HG03558 (cell line): ENCODE data around the gene GALNTL6.
"Not testable (repeated sequence)": the region's sequence is repeated elsewhere in the genome, so short reads cannot be mapped to it uniquely, and the experiment has no call there.

ENCODE experiments used
- ATAC-seq: cut with Tn5 transposase; IDR thresholded peaks from one replicate; pipeline ENCODE4 v1.9.1; 2021; ENCODE audit warnings: moderate number of reproducible peaks; ENCODE audit not compliant: unreplicated experiment; ENCODE audit errors: extremely low read depth

GALNTL6 gene

GRCh38 chr4:172356016-172356415 lies 542.8 kb downstream of the GALNTL6 start:
- ATAC-seq = no peak

GRCh38 chr4:172357006-172357540 lies 543.9 kb downstream of the GALNTL6 start:
- no peak for ATAC-seq

- ATAC-seq = no peak
Observed at GRCh38 chr4:172362569-172362968, 549.4 kb downstream of the GALNTL6 start.

- no peak for ATAC-seq
Observed at GRCh38 chr4:172369471-172369959, 556.3 kb downstream of the GALNTL6 start.

- ATAC-seq = no peak
Observed at GRCh38 chr4:172377486-172378140, 564.4 kb downstream of the GALNTL6 start.

- ATAC-seq = no peak
Observed at GRCh38 chr4:172379834-172380233, 566.6 kb downstream of the GALNTL6 start.

- ATAC-seq = no peak
Observed at GRCh38 chr4:172390331-172390730, 577.1 kb downstream of the GALNTL6 start.

- no peak for ATAC-seq
Observed at GRCh38 chr4:172392741-172393140, 579.5 kb downstream of the GALNTL6 start.

- ATAC-seq = no peak
Observed at GRCh38 chr4:172393220-172393619, 580.0 kb downstream of the GALNTL6 start.

GRCh38 chr4:172404676-172405075 lies 591.5 kb downstream of the GALNTL6 start:
- ATAC-seq = no peak

GRCh38 chr4:172410363-172410762 lies 597.2 kb downstream of the GALNTL6 start:
- no peak for ATAC-seq

GRCh38 chr4:172411149-172411548 lies 597.9 kb downstream of the GALNTL6 start:
- ATAC-seq = no peak

GRCh38 chr4:172412851-172413580 lies 599.8 kb downstream of the GALNTL6 start:
- ATAC-seq = no peak

GRCh38 chr4:172428979-172429378 lies 615.8 kb downstream of the GALNTL6 start:
- not testable (repeated sequence) for ATAC-seq

GRCh38 chr4:172480471-172480870 lies 667.3 kb downstream of the GALNTL6 start:
- no peak for ATAC-seq

- no peak for ATAC-seq
Observed at GRCh38 chr4:172481802-172482508, 668.8 kb downstream of the GALNTL6 start.

GRCh38 chr4:172485007-172485406 lies 671.8 kb downstream of the GALNTL6 start:
- no peak for ATAC-seq

GRCh38 chr4:172486531-172486930 lies 673.3 kb downstream of the GALNTL6 start:
- ATAC-seq = no peak

- no peak for ATAC-seq
Observed at GRCh38 chr4:172489861-172490260, 676.7 kb downstream of the GALNTL6 start.

- ATAC-seq = no peak
Observed at GRCh38 chr4:172495769-172496168, 682.6 kb downstream of the GALNTL6 start.

GRCh38 chr4:172497321-172497720 lies 684.1 kb downstream of the GALNTL6 start:
- no peak for ATAC-seq
